Activated naive CD8-positive, alpha-beta T cell treated with anti-CD3 and anti-CD28 coated beads, Interleukin-2, amount 50 U/mL, for 24 hours (primary cell): ENCODE data around the gene SMPX.

Experiments used
- ATAC-seq: fragments of 150-1000 bp; cut with Tn5 transposase; one replicate; pipeline ENCODE4 v1.10.0; 2021
- DNase-seq: peaks from one replicate; pipeline ENCODE4 v3.0.0; 2021
- H3K27ac Mint-ChIP-seq: one replicate; pipeline ENCODE4 v1.8.0; 2021; ENCODE audit warnings: mild to moderate bottlenecking, mixed read lengths
- H3K27me3 Mint-ChIP-seq: one replicate; pipeline ENCODE4 v1.8.0; 2021; ENCODE audit warnings: mixed read lengths
- H3K36me3 Mint-ChIP-seq: one replicate; pipeline ENCODE4 v1.8.0; 2021; ENCODE audit warnings: low read depth, mixed read lengths
- H3K4me1 Mint-ChIP-seq: one replicate; pipeline ENCODE4 v1.8.0; 2021; ENCODE audit warnings: mixed read lengths
- H3K4me3 Mint-ChIP-seq: one replicate; pipeline ENCODE4 v1.8.0; 2021; ENCODE audit warnings: mild to moderate bottlenecking, moderate library complexity, mixed read lengths
- H3K9me3 Mint-ChIP-seq: one replicate; pipeline ENCODE4 v1.8.0; 2021; ENCODE audit warnings: mixed read lengths

Gene SMPX

GRCh38 chrX:21711129-21711847 lies 46.6 kb downstream of the SMPX start:
- no peak for DNase-seq
- Mint-ChIP-seq H3K4me3 (no peak overlapping the region), H3K36me3 (no peaks in the 10 kb centered on the region), H3K27me3 (no peaks in the 10 kb centered on the region), H3K4me1 (no peaks in the 10 kb centered on the region), H3K27ac (no peak overlapping the region), H3K9me3 (no peaks in the 10 kb centered on the region)
- no peak for ATAC-seq

DNA sequence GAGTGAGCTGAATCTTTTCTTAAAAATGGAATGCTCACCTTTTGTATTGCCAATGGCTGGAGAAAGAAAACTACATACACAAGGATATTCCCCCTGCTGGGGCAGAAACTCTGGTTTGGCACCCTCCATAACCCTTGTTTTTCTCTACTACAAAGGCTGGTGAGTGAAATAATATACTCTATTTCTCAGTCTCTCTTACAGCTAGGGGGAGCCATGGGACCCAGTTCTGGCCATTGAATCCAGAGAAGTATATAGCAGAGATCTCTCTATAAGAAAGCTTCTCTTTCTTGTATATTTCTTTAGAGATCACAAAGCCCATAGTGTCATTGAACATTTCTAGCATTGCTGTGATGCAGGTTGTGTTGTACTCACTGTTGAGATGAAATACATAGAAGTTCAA lies 49.8 kb downstream of the SMPX start:
- Mint-ChIP-seq H3K4me3 (no peak overlapping the region), H3K36me3 (no peaks in the 10 kb centered on the region), H3K27ac (no peak overlapping the region), H3K9me3 (no peaks in the 10 kb centered on the region), H3K27me3 (no peaks in the 10 kb centered on the region), H3K4me1 (no peaks in the 10 kb centered on the region)
- DNase-seq (no peak), ATAC-seq (no peak)

- no peaks in the 10 kb centered on the region for H3K4me1 Mint-ChIP-seq
- H3K27ac Mint-ChIP-seq = no peak overlapping the region
- H3K9me3 Mint-ChIP-seq = no peaks in the 10 kb centered on the region
- no peak for DNase-seq
- H3K4me3 Mint-ChIP-seq = no peak overlapping the region
- H3K27me3 Mint-ChIP-seq = no peaks in the 10 kb centered on the region
- H3K36me3 Mint-ChIP-seq = no peaks in the 10 kb centered on the region
- ATAC-seq = no peak
Measured at GRCh38 chrX:21705225-21705624, 52.7 kb downstream of the SMPX start.

DNA sequence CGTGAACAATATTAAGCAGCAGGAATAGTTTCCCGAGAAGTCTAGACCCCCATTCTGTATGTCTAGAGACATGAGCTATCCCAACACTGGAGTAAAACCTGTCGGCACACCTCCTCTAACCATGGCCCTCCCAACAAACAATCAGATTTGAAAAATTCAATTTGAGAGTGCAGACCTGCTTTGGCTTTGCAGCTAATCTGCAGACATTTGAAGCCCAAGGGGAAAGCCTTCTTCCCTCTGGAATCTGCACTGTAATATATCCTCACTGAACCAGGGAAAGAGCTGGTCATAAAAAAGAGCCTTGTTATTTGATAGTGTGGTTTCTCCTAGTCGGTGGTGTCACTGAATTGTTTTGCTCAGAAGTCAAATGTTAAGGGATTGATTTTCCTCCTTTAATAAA lies 55.2 kb downstream of the SMPX start:
- no peak for DNase-seq
- no peaks in the 10 kb centered on the region for H3K9me3 Mint-ChIP-seq
- no peak overlapping the region for H3K27ac Mint-ChIP-seq
- H3K4me1 Mint-ChIP-seq = no peaks in the 10 kb centered on the region
- no peak for ATAC-seq
- no peaks in the 10 kb centered on the region for H3K36me3 Mint-ChIP-seq
- H3K27me3 Mint-ChIP-seq = no peaks in the 10 kb centered on the region
- no peak overlapping the region for H3K4me3 Mint-ChIP-seq

DNA sequence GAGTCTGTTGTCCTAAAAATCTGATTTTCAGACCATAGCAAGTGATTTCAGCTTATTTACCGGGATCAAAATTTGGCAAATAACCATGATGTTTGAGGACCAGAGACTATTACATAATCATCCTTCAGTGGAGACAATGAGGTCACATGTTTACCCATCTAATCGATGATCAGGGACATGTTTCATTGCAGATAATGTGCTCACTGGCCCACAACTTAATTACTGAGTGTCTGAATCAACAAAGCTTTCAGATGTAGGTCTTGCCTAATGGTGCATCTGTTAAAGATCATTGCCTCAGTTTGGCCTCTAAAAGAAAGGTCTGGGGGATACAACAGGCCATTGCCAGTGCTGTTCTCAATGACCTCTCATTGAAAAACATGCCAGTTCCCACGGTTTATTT lies 56.9 kb downstream of the SMPX start:
- Mint-ChIP-seq H3K4me1 (no peaks in the 10 kb centered on the region), H3K27ac (no peak overlapping the region), H3K36me3 (no peaks in the 10 kb centered on the region), H3K9me3 (no peaks in the 10 kb centered on the region), H3K4me3 (no peak overlapping the region), H3K27me3 (no peaks in the 10 kb centered on the region)
- DNase-seq (no peak), ATAC-seq (no peak)

GRCh38 chrX:21700275-21700674 lies 57.6 kb downstream of the SMPX start:
- Mint-ChIP-seq H3K27me3 (no peaks in the 10 kb centered on the region), H3K9me3 (no peaks in the 10 kb centered on the region), H3K27ac (no peak overlapping the region), H3K36me3 (no peaks in the 10 kb centered on the region), H3K4me1 (no peaks in the 10 kb centered on the region), H3K4me3 (no peak overlapping the region)
- DNase-seq = no peak
- ATAC-seq = no peak

GRCh38 chrX:21699136-21699535 lies 58.8 kb downstream of the SMPX start:
- DNase-seq (no peak), ATAC-seq (no peak)
- Mint-ChIP-seq H3K4me3 (no peak overlapping the region), H3K27ac (no peak overlapping the region), H3K4me1 (no peaks in the 10 kb centered on the region), H3K27me3 (no peaks in the 10 kb centered on the region), H3K36me3 (no peaks in the 10 kb centered on the region), H3K9me3 (no peaks in the 10 kb centered on the region)

- DNase-seq (no peak), ATAC-seq (no peak)
- Mint-ChIP-seq H3K4me3 (no peak overlapping the region), H3K36me3 (no peaks in the 10 kb centered on the region), H3K27ac (no peak overlapping the region), H3K27me3 (no peaks in the 10 kb centered on the region), H3K4me1 (no peaks in the 10 kb centered on the region), H3K9me3 (no peaks in the 10 kb centered on the region)
Measured at GRCh38 chrX:21698272-21698671, 59.6 kb downstream of the SMPX start.

- ATAC-seq (no peak), DNase-seq (no peak)
- Mint-ChIP-seq H3K4me1 (peaks cover 4% of the 10 kb centered on the region), H3K27ac (no peak overlapping the region), H3K9me3 (no peaks in the 10 kb centered on the region), H3K27me3 (no peaks in the 10 kb centered on the region), H3K36me3 (peaks cover 2% of the 10 kb centered on the region), H3K4me3 (no peak overlapping the region)
Measured at GRCh38 chrX:21691512-21692018, 66.4 kb downstream of the SMPX start.

GRCh38 chrX:21683941-21684340 lies 74.0 kb downstream of the SMPX start:
- peaks cover 7% of the 10 kb centered on the region for H3K4me1 Mint-ChIP-seq
- no peaks in the 10 kb centered on the region for H3K36me3 Mint-ChIP-seq
- no peak overlapping the region for H3K4me3 Mint-ChIP-seq
- no peak overlapping the region for H3K27ac Mint-ChIP-seq
- ATAC-seq = no peak
- no peaks in the 10 kb centered on the region for H3K9me3 Mint-ChIP-seq
- H3K27me3 Mint-ChIP-seq = no peaks in the 10 kb centered on the region
- no peak for DNase-seq

DNA sequence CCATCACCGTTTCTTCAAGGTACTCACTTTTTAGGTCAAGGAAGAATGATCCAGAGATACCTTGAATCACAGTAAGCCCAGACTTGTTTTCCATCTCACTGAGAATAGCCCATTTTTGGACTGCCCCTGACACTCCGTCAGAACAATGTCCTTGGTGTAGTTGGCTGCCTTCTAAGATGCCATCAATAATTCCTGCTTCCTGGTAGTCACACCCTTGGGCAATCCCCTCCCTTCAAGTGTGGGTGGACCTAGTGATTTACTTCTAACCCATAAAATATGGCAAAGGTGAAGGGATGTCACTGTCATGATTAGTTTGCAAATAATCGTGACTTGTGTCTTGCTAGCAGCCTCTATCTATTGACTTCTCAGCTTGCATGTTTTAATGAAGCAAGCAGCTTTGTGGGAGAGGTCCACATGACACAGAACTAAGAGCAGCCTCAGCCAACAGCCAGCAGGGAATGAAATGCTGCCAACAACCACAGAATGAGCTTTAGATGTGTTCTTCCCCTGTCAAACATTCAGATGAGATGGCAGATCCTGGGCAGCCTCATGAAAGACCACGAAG lies 79.8 kb downstream of the SMPX start:
- DNase-seq (no peak), ATAC-seq (no peak)
- Mint-ChIP-seq H3K27me3 (no peaks in the 10 kb centered on the region), H3K4me1 (no peaks in the 10 kb centered on the region), H3K4me3 (no peak overlapping the region), H3K27ac (no peak overlapping the region), H3K9me3 (no peaks in the 10 kb centered on the region), H3K36me3 (no peaks in the 10 kb centered on the region)

DNA sequence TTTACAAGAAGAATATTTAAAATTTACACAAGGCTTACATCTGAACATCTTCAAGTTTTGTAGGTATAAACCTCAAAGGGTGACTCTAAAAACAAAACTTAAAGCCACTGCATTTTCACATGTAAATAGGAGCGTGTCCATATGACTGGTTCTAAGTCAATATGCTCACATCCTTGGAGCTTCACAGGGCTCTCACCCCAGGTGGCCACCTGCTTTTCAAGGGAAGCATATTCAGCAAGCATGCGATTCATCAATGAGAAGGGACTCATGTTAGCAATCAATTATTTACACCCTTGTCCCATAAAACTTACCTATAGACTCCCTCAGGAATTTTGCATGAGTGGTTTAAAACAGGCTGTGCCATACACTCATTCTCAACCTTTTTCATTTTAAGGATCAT lies 82.0 kb downstream of the SMPX start:
- Mint-ChIP-seq H3K27me3 (no peaks in the 10 kb centered on the region), H3K4me1 (no peaks in the 10 kb centered on the region), H3K27ac (no peak overlapping the region), H3K4me3 (no peak overlapping the region), H3K9me3 (no peaks in the 10 kb centered on the region), H3K36me3 (no peaks in the 10 kb centered on the region)
- no peak for DNase-seq
- no peak for ATAC-seq

DNA sequence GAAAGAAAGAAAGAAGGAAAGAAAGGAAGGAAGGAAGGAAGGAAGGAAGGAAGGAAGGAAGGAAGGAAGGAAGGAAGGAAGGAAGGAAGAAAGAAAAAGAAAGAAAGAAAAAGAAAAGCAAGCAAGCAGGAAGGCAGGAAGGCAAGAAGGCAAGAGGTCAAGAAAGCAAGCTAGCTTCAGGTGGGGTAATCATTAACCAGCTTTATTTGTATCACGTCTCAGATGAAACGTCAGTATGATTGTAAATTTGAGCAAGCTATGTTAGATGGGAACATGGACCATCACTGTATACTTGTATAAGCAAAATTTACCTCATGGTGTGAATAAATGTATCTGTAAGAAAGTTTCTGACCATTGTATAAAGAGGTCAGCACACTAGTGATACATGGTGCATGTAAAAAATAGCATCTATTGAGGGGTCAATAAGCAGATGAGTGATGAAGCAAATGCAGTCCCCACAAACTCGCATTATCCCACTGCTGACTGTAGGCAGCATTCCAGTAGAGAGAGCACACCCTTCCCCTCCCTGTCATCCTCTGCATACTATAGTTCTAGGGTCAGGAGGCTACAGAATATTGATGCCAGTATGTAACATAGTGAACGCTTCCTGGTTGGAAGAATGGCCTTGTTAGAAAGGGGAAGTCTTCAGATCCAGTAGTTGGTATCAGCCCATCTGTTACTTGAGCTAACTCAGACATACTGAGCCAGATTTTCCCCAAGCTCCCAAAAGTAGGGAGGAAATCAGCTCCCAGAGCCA lies 83.3 kb downstream of the SMPX start:
- no peak overlapping the region for H3K27ac Mint-ChIP-seq
- ATAC-seq (no peak), DNase-seq (no peak)
- H3K36me3 Mint-ChIP-seq = no peaks in the 10 kb centered on the region
- no peaks in the 10 kb centered on the region for H3K27me3 Mint-ChIP-seq
- no peak overlapping the region for H3K4me3 Mint-ChIP-seq
- no peaks in the 10 kb centered on the region for H3K9me3 Mint-ChIP-seq
- no peaks in the 10 kb centered on the region for H3K4me1 Mint-ChIP-seq

DNA sequence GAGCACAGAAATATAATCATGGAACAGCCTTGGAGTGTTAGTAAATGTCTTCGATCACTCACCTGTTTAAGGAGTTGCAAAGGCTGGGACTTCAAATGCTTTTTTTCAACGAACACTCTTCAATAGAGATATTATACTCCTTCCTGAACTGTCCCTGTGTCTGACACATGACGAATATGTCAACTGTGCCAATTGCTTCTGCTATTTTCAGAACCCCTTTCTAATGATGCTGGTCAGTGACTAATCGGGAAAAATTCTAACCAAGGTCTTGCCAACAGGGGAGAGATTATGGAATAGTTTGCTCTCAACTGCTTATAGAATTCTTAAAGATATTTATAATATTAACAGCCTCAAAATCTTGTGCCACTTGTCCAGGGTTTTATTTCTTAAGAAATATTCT lies 91.2 kb downstream of the SMPX start:
- Mint-ChIP-seq H3K27me3 (peaks cover 4% of the 10 kb centered on the region), H3K4me3 (no peak overlapping the region), H3K27ac (no peak overlapping the region), H3K4me1 (no peaks in the 10 kb centered on the region), H3K9me3 (no peaks in the 10 kb centered on the region), H3K36me3 (no peaks in the 10 kb centered on the region)
- DNase-seq (no peak), ATAC-seq (no peak)

- H3K4me3 Mint-ChIP-seq = no peak overlapping the region
- no peaks in the 10 kb centered on the region for H3K4me1 Mint-ChIP-seq
- H3K27ac Mint-ChIP-seq = no peak overlapping the region
- no peaks in the 10 kb centered on the region for H3K9me3 Mint-ChIP-seq
- H3K36me3 Mint-ChIP-seq = no peaks in the 10 kb centered on the region
- peaks cover 4% of the 10 kb centered on the region for H3K27me3 Mint-ChIP-seq
- ATAC-seq (no peak), DNase-seq (no peak)
Measured at GRCh38 chrX:21666252-21666651, 91.7 kb downstream of the SMPX start.
